GM21825 (cell line): ENCODE results near the gene MADCAM1.

ENCODE experiments used
- ATAC-seq: cut with Tn5 transposase; IDR thresholded peaks from one replicate; pipeline ENCODE4 v1.9.1; 2021; ENCODE audit warnings: mild to moderate bottlenecking, moderate library complexity; ENCODE audit not compliant: unreplicated experiment

MADCAM1 gene

DNA sequence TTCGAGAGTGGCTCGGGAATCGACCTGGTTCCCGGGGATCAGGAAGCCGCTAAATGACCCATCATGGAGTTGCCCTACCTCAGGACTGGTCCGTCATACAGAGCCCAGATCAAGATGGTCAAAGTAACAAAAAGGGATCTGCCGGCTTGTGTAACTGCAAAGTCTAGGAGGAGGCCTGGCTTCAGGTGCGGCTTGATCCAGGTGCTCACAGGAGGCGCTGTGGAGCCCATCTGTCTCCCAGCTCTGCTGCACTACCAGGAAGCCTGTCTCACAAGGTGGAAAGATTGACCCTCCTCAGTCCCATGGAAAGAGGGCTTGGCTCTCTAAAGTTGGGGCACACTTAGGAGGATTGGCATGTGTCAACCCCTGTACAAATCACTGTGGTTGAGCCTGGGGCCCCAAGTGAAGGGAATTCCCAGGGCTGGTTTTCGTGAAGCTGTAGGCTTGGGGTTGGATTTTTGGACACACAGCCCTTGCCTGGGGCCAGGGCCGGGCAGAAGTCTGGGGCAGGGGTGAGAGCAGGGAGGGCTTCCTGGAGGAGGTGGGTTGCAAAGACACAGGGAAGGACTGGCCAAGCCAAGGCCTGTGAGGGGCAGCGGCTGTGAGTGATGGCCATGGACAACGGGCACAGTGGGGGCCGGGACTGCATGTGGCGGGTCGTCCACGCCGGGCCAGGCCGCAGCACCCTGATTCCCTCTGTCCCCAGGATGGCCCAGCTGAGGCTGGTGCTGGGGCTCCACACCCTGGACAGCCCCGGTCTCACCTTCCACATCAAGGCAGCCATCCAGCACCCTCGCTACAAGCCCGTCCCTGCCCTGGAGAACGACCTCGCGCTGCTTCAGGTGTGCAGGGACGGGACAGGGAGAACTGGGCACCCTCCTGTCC lies 51.8 kb downstream of the MADCAM1 start:
- ATAC-seq, result no peak

DNA sequence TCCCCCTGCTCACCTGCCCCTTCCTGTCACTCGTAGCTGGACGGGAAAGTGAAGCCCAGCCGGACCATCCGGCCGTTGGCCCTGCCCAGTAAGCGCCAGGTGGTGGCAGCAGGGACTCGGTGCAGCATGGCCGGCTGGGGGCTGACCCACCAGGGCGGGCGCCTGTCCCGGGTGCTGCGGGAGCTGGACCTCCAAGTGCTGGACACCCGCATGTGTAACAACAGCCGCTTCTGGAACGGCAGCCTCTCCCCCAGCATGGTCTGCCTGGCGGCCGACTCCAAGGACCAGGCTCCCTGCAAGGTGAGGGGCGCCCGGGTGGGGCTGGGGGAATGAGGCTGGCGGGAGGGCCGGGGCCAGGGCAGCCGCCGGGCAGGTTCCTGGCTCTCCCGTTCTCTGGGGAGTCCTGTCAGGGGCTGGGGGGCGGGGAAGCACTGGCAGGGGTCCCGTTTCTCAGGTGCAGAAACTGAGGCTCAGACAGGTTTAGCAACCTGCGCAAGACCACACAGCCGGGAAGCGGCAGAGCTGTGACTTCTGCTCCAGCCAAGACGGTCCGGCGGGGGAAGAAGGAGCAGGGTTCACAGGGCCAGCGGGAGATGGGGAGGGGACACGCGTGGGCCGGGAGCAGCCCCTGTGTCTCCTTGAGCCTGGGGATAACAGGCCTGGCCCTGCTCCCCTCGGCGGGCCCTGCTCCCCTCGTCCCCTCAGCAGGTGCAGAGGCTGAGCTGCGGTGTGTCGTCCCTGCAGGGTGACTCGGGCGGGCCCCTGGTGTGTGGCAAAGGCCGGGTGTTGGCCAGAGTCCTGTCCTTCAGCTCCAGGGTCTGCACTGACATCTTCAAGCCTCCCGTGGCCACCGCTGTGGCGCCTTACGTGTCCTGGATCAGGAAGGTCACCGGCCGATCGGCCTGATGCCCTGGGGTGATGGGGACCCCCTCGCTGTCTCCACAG lies 52.9 kb downstream of the MADCAM1 start:
- no peak for ATAC-seq

DNA sequence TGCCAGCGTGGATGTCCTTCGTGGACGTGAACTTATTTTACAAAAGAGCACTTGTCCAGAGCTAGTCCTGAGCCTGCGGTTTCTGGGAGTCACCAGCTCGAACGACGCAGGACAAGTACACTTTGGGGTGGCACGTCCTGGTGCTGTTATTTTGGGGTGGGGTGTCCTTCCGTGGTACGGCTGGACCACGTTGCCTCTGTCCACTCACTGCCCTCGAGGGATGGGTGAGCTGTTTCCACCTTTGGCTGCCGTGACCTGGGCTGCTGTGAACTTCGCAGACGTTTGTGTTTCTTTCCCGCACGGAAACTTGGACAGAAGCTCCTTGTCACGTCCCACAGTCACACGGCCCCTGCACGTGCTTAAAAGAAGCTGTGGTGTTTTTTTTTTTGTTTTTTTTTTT lies 58.5 kb downstream of the MADCAM1 start:
- no peak for ATAC-seq
